ENCODE measurements around the gene PHLPP1.

The PHLPP1 gene

DNA sequence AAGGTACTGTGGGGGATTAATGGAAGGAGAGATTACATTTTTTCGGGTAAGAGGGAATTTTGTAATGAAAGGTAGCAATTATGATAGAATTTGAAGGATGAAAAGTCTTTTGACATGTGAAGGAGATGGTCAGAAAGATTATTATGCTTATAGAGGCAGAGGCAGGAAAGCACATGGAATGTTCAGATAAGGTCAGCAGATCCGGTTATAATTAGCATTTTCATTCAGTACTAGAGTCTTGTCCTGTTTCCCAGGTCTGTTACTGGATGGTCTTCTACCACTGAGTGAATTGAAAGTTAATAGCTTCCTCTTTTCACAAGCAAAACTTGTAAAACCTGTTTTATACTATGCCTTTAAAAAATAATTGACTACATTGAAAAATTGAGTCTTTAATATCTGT is 116.9 kb downstream of the PHLPP1 start:
- no peak for TF ChIP-seq FOXM1 (IDR thresholded peaks at IDR 0.05; ENCODE audit: borderline replicate concordance, low read depth)

DNA sequence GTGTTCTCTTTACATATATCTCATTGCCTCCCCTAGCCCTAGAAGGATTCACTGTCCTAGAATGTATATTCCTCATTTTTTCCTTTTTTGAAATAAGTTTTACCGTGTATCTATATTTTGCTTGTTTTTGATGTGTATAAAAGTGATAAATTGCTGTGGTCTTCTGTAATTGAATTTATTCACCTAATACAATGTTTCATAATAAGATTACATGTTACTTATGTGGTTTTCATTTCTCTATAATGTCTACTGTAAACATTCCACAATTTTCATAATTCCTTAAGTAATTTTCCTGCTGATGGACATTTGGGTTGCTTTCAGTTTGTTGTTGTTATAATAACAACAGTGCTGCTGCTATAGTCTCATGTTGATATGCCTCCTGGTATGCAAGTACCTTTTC is 118.2 kb downstream of the PHLPP1 start:
- no peak for TF ChIP-seq EP300 (IDR thresholded peaks at IDR 0.05; ENCODE audit: borderline replicate concordance)

DNA sequence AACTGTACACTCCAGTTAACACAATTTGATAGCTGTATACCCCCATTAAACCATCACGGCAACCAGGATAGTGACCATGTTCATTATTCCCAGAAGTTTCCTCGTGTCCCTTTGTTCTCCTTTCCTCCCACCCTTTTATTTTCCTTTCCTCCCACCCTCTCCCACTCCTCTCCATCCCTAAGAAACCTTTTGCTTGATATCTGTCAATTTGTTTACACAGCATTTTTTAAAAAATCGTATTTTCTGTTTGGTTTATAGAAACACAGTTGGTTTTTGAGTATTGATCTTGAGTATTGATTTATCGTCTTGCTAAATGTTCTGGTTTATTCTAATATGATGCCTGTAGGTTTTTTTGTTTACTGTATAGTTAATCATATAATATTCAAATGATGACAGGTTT is 119.4 kb downstream of the PHLPP1 start:
- TF ChIP-seq EP300 (IDR thresholded peaks at IDR 0.05; ENCODE audit: borderline replicate concordance) (no peak), YY1 (IDR thresholded peaks at IDR 0.05; ENCODE audit: low read depth) (no peak), EGR1 (IDR thresholded peaks at IDR 0.05) (no peak), TEAD4 (IDR thresholded peaks at IDR 0.05) (no peak), TCF12 (IDR thresholded peaks at IDR 0.05; ENCODE audit: low read depth) (no peak), RAD21 (IDR thresholded peaks at IDR 0.05; ENCODE audit: low read depth) (no peak), FOXM1 (IDR thresholded peaks at IDR 0.05; ENCODE audit: borderline replicate concordance, low read depth) (no peak), ZBTB7A (IDR thresholded peaks at IDR 0.05; ENCODE audit: low read depth) (no peak)
- TF ChIP-seq, protein P1, sequence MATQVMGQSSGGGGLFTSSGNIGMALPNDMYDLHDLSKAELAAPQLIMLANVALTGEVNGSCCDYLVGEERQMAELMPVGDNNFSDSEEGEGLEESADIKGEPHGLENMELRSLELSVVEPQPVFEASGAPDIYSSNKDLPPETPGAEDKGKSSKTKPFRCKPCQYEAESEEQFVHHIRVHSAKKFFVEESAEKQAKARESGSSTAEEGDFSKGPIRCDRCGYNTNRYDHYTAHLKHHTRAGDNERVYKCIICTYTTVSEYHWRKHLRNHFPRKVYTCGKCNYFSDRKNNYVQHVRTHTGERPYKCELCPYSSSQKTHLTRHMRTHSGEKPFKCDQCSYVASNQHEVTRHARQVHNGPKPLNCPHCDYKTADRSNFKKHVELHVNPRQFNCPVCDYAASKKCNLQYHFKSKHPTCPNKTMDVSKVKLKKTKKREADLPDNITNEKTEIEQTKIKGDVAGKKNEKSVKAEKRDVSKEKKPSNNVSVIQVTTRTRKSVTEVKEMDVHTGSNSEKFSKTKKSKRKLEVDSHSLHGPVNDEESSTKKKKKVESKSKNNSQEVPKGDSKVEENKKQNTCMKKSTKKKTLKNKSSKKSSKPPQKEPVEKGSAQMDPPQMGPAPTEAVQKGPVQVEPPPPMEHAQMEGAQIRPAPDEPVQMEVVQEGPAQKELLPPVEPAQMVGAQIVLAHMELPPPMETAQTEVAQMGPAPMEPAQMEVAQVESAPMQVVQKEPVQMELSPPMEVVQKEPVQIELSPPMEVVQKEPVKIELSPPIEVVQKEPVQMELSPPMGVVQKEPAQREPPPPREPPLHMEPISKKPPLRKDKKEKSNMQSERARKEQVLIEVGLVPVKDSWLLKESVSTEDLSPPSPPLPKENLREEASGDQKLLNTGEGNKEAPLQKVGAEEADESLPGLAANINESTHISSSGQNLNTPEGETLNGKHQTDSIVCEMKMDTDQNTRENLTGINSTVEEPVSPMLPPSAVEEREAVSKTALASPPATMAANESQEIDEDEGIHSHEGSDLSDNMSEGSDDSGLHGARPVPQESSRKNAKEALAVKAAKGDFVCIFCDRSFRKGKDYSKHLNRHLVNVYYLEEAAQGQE (IDR thresholded peaks at IDR 0.05; ENCODE audit: low read depth) = no peak
- TF ChIP-seq, protein P2, sequence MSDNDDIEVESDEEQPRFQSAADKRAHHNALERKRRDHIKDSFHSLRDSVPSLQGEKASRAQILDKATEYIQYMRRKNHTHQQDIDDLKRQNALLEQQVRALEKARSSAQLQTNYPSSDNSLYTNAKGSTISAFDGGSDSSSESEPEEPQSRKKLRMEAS (IDR thresholded peaks at IDR 0.05) = no peak
- TF ChIP-seq, protein P3, sequence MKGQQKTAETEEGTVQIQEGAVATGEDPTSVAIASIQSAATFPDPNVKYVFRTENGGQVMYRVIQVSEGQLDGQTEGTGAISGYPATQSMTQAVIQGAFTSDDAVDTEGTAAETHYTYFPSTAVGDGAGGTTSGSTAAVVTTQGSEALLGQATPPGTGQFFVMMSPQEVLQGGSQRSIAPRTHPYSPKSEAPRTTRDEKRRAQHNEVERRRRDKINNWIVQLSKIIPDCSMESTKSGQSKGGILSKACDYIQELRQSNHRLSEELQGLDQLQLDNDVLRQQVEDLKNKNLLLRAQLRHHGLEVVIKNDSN (IDR thresholded peaks at IDR 0.05) = no peak

DNA sequence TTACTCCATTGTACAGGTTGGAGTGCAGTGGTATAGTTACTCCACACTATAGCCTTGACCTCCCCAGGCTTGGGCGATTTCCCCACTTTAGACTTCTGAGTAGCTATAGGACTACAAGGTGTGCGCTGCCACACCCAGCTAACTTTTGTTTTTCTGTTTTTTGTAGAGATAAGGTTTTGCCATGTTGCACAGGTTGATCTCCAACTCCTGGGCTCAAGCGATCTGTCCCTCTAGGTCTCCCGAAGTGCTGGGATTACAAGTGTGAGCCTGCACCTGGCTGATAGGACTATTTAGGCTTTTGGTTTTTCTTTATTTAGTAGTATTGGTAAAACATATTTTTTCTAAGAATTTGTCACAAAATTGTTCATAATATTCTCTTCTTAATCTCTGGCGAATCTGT is 121.7 kb downstream of the PHLPP1 start:
- TF ChIP-seq EP300 (IDR thresholded peaks at IDR 0.05; ENCODE audit: borderline replicate concordance) = no peak
- no peak for TF ChIP-seq CEBPB (IDR thresholded peaks at IDR 0.05)

DNA sequence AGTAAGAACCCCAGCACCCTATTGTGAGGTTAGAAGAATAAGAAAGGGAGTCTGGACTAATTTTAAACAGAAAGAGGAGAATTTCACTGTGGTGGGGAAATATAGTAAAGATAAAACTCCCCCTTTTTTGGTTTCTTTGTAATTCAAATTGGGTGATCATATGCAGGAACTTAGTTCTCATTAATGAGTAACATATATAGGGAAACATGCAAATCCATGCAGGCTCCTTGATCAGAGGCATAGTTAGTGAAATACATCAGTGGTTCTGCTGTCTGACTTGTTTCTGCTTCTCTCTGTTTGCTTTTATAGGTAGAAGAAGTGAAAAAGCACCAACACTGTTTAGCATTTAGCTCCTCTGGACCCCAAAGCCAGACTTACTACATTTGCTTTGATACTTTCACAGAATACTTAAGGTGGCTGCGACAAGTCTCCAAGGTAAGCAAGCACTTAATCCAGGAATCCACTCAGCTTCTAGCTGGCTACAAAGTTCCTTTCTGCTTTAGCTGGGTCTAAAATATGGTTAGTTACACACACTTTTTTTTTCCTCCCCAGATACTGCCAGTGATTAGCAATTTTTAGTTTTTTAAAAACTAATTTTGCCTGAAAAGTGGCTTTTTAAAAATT is 123.2 kb downstream of the PHLPP1 start:
- TF ChIP-seq, protein P1 (IDR thresholded peaks at IDR 0.05; ENCODE audit: low read depth) = no peak
- TF ChIP-seq ZBTB7A (IDR thresholded peaks at IDR 0.05; ENCODE audit: low read depth) (no peak), FOXM1 (IDR thresholded peaks at IDR 0.05; ENCODE audit: borderline replicate concordance, low read depth) (no peak), TEAD4 (IDR thresholded peaks at IDR 0.05) (no peak), RAD21 (IDR thresholded peaks at IDR 0.05; ENCODE audit: low read depth) (no peak), YY1 (IDR thresholded peaks at IDR 0.05; ENCODE audit: low read depth) (no peak), TCF12 (IDR thresholded peaks at IDR 0.05; ENCODE audit: low read depth) (no peak), EGR1 (IDR thresholded peaks at IDR 0.05) (no peak), TAF1 (IDR thresholded peaks at IDR 0.05; ENCODE audit: low read depth) (no peak), EP300 (IDR thresholded peaks at IDR 0.05; ENCODE audit: borderline replicate concordance) (no peak), CREB1 (IDR thresholded peaks at IDR 0.05; ENCODE audit: low read depth) (no peak), NFIC (IDR thresholded peaks at IDR 0.05) (no peak)
- TF ChIP-seq, protein P3 (IDR thresholded peaks at IDR 0.05) = no peak

DNA sequence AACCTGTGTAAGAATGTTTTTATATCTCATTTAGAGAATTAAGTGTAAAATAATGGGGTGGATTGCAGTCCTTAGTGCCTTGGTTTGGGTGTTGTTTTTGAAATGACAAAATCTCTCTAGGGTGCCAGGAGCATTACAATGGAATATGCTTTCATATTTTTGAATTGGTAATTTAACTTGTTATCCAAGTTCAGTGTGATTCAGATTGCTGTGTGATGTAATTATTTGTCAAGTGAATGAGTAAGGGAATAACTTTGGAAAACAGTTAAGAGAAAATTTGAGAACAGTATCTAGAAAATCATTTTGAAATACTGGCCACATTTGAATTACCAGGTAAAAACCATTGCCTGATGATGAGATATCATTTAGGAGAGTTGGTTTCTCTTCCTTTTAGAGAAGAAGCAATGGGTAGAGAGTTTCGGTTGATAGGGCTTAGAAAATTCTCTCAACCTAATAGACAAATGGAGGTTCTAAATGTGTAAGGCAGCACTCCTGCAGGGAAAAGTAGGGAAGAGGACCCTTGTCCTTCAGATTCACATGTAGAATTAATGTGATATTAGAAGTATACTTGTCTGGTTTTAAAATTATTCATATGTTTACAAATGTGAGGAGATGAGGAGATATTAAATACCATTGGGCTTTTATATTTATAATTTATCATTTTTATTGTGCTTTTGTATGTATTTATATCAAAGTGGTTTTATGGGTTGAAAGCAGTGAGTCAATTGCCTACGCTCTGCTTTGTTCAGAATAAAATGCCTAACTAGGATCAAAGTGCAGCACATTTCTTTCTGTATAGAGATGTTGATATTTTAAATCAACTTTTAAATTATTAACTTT is 124.8 kb downstream of the PHLPP1 start:
- TF ChIP-seq TAF1 (IDR thresholded peaks at IDR 0.05; ENCODE audit: low read depth) (no peak), CREB1 (IDR thresholded peaks at IDR 0.05; ENCODE audit: low read depth) (no peak), ZBTB7A (IDR thresholded peaks at IDR 0.05; ENCODE audit: low read depth) (no peak), EGR1 (IDR thresholded peaks at IDR 0.05) (no peak), NFIC (IDR thresholded peaks at IDR 0.05) (no peak)
- TF ChIP-seq, protein P3 (IDR thresholded peaks at IDR 0.05) = no peak
- TF ChIP-seq, protein P2 (IDR thresholded peaks at IDR 0.05) = no peak
